NK-92 treated with Interleukin-12 subunit alpha and Interleukin-12 subunit beta, amount 100 ng/mL, for 24 hours (cell line): ENCODE measurements around the gene PLEKHG4.

ENCODE experiments used
- DNase-seq: peaks from one replicate; lab custom pipeline; 2025; lab: John Stamatoyannopoulos, UW

Gene PLEKHG4

DNA sequence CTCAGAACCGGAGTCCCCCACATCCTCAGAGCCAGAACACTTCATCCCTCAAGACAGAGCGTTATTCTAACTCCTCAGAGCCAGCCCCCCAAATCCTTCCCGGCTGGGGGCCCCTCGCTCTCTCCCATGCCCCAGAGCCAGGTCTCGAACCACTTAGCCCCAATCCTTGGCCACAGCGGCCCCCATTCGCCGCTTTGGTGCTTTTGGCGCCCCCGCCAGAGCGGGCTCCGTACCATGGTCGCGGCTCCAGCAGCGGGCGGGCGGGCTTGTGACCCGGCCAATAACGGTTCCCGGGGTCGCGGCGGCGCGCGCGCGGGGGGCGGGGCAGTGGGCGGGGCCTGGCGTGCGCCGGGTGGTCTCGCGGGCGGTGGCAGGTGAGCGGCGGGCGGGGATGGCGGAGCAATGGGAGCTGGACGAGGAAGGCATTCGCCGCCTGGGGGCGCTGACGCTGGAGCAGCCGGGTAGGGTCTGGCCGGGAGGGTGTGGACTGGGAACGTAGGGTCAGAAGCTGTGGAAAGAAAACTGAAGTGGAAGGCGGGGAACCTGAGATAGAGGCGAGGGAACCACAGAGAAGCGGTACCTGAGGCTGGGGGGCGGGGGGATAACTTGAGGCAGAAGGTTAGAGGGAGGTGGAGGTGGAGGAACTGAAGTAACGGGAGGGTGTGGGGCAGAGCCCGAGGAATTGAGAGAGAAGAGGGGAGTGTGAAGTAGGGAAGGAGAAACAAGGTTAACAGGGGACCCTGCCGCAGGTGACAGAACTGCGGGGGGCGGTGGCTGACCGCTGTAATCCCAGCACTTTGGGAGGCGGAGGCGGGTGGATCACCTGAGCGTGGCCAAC, 47.4 kb downstream of the PLEKHG4 start, which contains the start of the genes KCTD19 and LRRC36:
Gene KCTD19, minus strand, starts transcription at position 270 of the 838 bp plus-strand sequence. Its CDS starts 34 bp downstream, at position 236.
Gene LRRC36, plus strand, starts transcription at position 344 of the 838 bp plus-strand sequence. Its CDS starts 48 bp downstream, at position 392.
- no peak for DNase-seq

- no peak for DNase-seq
Measured at GRCh38 chr16:67327743-67328142, 48.4 kb downstream of the PLEKHG4 start.

DNA sequence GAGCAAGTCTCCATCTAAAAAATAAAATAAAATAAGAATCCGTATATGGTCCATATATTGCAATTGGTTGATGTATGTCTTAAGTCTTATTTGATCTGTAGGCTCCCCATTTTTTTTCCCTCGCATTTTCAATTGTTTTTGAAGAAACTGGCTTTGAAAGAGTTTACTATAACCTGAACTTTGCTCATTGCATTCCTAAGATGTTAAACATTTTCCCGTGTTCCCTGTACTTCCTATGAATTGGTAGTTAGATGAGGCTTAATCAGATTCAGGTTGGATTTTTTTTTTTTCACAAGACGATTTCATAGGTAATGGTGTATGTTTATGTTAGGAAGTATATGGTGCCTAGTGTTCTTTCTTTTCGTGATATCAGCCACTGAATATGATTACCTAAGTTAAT, 50.6 kb downstream of the PLEKHG4 start:
- no peak for DNase-seq

- no peak for DNase-seq
Measured at GRCh38 chr16:67333315-67333714, 54.0 kb downstream of the PLEKHG4 start.

GRCh38 chr16:67336116-67336515, 56.8 kb downstream of the PLEKHG4 start:
- DNase-seq, result no peak

GRCh38 chr16:67336648-67337047, 57.3 kb downstream of the PLEKHG4 start:
- DNase-seq, result no peak
